ENCODE results near the gene MYOF. TPM values are rescaled to one million over a fixed set of nuclear protein-coding genes. Genes with fewer than 3 reads are reported as not detected.
A peak's percentile ranks its signal among the peaks of the same experiment; 100 is the strongest.
"Not testable (repeated sequence)": the region's sequence is repeated elsewhere in the genome, so short reads cannot be mapped to it uniquely, and the experiment has no call there.

Gene MYOF
- total RNA-seq, 1 donor from 2014 or later = 68.2 TPM

GRCh38 chr10:93367664-93368063, 114.5 kb downstream of the MYOF start:
- H3K27ac ChIP-seq = no peak overlapping the region
- H3K9me3 ChIP-seq = no peaks in the 10 kb centered on the region
- H3K27me3 ChIP-seq = no peaks in the 10 kb centered on the region
- peaks cover 42 to 93% of the 10 kb centered on the region in 2 donors for H3K36me3 ChIP-seq
- no peak overlapping the region for H3K4me3 ChIP-seq
- intact Hi-C loops (cut with DNase I) = loop anchor here (10.0 kb wide), 1 partner anchor 307 kb away; no protein-coding TSS in a partner anchor
- H3K4me1 ChIP-seq = no peaks in the 10 kb centered on the region
- no peak for DNase-seq (ENCODE audit: low spot score in 2 of 2)
- TF ChIP-seq, protein P1, sequence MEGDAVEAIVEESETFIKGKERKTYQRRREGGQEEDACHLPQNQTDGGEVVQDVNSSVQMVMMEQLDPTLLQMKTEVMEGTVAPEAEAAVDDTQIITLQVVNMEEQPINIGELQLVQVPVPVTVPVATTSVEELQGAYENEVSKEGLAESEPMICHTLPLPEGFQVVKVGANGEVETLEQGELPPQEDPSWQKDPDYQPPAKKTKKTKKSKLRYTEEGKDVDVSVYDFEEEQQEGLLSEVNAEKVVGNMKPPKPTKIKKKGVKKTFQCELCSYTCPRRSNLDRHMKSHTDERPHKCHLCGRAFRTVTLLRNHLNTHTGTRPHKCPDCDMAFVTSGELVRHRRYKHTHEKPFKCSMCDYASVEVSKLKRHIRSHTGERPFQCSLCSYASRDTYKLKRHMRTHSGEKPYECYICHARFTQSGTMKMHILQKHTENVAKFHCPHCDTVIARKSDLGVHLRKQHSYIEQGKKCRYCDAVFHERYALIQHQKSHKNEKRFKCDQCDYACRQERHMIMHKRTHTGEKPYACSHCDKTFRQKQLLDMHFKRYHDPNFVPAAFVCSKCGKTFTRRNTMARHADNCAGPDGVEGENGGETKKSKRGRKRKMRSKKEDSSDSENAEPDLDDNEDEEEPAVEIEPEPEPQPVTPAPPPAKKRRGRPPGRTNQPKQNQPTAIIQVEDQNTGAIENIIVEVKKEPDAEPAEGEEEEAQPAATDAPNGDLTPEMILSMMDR (IDR thresholded peaks at IDR 0.05) = no peak

DNA sequence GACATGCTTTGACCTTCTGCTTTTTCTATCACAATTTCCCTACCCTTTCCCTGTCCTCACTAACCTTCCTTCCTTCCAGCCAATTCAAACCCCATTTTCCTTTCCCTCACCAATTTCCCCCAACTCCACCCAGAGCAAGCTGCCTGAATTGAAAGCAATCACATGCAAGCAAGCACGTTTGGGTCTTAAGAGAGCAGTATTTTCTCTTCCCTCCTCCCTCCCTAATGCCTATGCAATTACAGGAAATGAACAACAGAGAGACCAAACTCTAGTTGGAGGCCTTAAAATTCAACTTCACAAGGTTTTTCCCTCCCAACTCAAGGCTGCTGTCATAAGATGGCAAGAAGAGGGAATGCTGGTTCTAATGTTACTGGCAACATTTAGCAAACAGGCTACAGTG, 117.2 kb downstream of the MYOF start:
- Histone ChIP-seq H3K36me3 (peaks cover 47 to 95% of the 10 kb centered on the region in 2 donors), H3K9me3 (no peaks in the 10 kb centered on the region), H3K4me1 (no peaks in the 10 kb centered on the region), H3K27me3 (no peaks in the 10 kb centered on the region), H3K27ac (peak overlapping the region in 1 of 2 donors; percentile 1), H3K4me3 (no peak overlapping the region)
- intact Hi-C loops (cut with DNase I) = loop anchor here (10.0 kb wide), 1 partner anchor 310 kb away; no protein-coding TSS in a partner anchor
- TF ChIP-seq, protein P1 (IDR thresholded peaks at IDR 0.05) = no peak
- no peak for DNase-seq (ENCODE audit: low spot score in 2 of 2)

- no peaks in the 10 kb centered on the region for H3K9me3 ChIP-seq
- no peaks in the 10 kb centered on the region for H3K4me1 ChIP-seq
- intact Hi-C loops (cut with DNase I) = loop anchor here (10.0 kb wide), 1 partner anchor 311 kb away; no protein-coding TSS in a partner anchor
- H3K36me3 ChIP-seq = peaks cover 50 to 95% of the 10 kb centered on the region in 2 donors
- no peaks in the 10 kb centered on the region for H3K27me3 ChIP-seq
- no peak for DNase-seq (ENCODE audit: low spot score in 2 of 2)
- TF ChIP-seq, protein P1 (IDR thresholded peaks at IDR 0.05) = no peak
- peak overlapping the region in 1 of 2 donors; percentile 1 for H3K27ac ChIP-seq
- H3K4me3 ChIP-seq = no peak overlapping the region
Measured at GRCh38 chr10:93363891-93364648, 118.1 kb downstream of the MYOF start.

GRCh38 chr10:93358398-93358797, 123.7 kb downstream of the MYOF start:
- H3K36me3 ChIP-seq = peaks cover 51 to 92% of the 10 kb centered on the region in 2 donors
- intact Hi-C loops (cut with DNase I); DNase-seq (ENCODE audit: low spot score in 2 of 2): not testable (repeated sequence)

GRCh38 chr10:93357680-93358079, 124.5 kb downstream of the MYOF start:
- Histone ChIP-seq H3K27me3 (no peaks in the 10 kb centered on the region), H3K27ac (no peak overlapping the region), H3K4me1 (no peaks in the 10 kb centered on the region), H3K36me3 (peaks cover 52 to 91% of the 10 kb centered on the region in 2 donors), H3K4me3 (no peak overlapping the region), H3K9me3 (no peaks in the 10 kb centered on the region)
- no peak for DNase-seq (ENCODE audit: low spot score in 2 of 2)
- TF ChIP-seq, protein P1 (IDR thresholded peaks at IDR 0.05) = peak in 1 of 3 experiments; percentile 40
- intact Hi-C loops (cut with DNase I) = no loop called here

More at GRCh38 chr10:93358398-93358797, 123.7 kb downstream of the MYOF start:
- not testable (repeated sequence) for H3K27ac ChIP-seq, H3K4me3 ChIP-seq, H3K4me1 ChIP-seq, H3K27me3 ChIP-seq, H3K9me3 ChIP-seq

DNA sequence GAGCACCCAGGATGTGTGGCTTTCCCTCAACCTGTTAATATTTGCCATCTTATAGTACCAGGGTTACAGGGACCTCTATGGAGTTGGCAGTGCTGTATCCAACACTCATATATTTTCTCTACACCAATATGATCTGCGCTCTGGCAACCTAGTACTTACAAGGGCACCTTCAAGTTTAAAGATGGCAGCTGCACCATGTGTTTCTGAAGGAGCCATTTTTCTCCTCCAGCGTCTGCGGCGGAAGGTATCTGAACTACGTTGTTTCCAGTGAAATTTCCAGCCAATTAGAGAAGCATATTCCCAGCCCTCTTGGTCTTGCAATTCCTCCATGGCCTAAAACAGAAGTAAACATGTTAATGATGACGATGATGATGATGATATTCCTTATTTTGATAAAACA, 125.6 kb downstream of the MYOF start:
- Histone ChIP-seq H3K27me3 (no peaks in the 10 kb centered on the region), H3K9me3 (no peaks in the 10 kb centered on the region), H3K36me3 (peaks cover 57 to 91% of the 10 kb centered on the region in 2 donors), H3K4me3 (no peak overlapping the region), H3K4me1 (no peaks in the 10 kb centered on the region), H3K27ac (no peak overlapping the region)
- DNase-seq (ENCODE audit: low spot score in 2 of 2) = no peak
- intact Hi-C loops (cut with DNase I) = no loop called here
- TF ChIP-seq, protein P1 (IDR thresholded peaks at IDR 0.05) = no peak
